Esophagus muscularis mucosa (tissue), 4 donors: ENCODE results near the gene RRM1. TPM values are rescaled to one million over a fixed set of nuclear protein-coding genes. Genes with fewer than 3 reads are reported as not detected.
A peak's percentile ranks its signal among the peaks of the same experiment; 100 is the strongest.

Source experiments
- DNase-seq: peaks from one replicate; pipeline ENCODE4 v3.0.0-alpha.2; 2017; ENCODE audit errors: extremely low spot score
- H3K27ac ChIP-seq, 4 donors: fragments of 200-600 bp; sonication (generic); replicated peaks in 1 of 4; 1 replicate in 3 of 4; 2 replicates in 1 of 4; pipeline ENCODE4 v1.5.1; 2016 to 2019; ENCODE audit warnings: mild to moderate bottlenecking in 1 of 4
- H3K27me3 ChIP-seq, 4 donors: fragments of 200-600 bp; sonication (generic); one replicate each; pipeline versions ENCODE4 v1.5.1 to v1.6.0; 2016 to 2019
- H3K36me3 ChIP-seq, 4 donors: fragments of 200-600 bp; sonication (generic); one replicate each; pipeline ENCODE4 v1.5.1; 2016 to 2019
- H3K4me1 ChIP-seq, 4 donors: fragments of 200-600 bp; sonication (generic); one replicate each; pipeline ENCODE4 v1.5.1; 2016 to 2019
- H3K4me3 ChIP-seq, 4 donors: fragments of 200-600 bp; sonication (generic); 1 replicate in 2 of 4; 2 replicates in 2 of 4; pipeline ENCODE4 v1.5.1; 2016 to 2019; ENCODE audit warnings: mild to moderate bottlenecking in 4 of 4, moderate library complexity in 1 of 4
- H3K9me3 ChIP-seq, 4 donors: fragments of 200-600 bp; sonication (generic); 1 replicate in 3 of 4; 2 replicates in 1 of 4; pipeline ENCODE4 v1.5.1; 2016 to 2019
- CTCF ChIP-seq, 3 experiments: fragments of 200-600 bp in 2 of 3; fragments of 450-650 bp in 1 of 3; sonication (generic) in 2 of 3; IDR thresholded peaks; one replicate each; pipeline ENCODE4 v1.5.1; 2017 to 2019; ENCODE audit warnings: antibody characterized with exemption in 3 of 3, mild to moderate bottlenecking in 2 of 3, moderate library complexity in 1 of 3
- EP300 ChIP-seq: sonication (generic); formaldehyde crosslinking; IDR thresholded peaks from one replicate; pipeline ENCODE4 v1.6.1; 2017; ENCODE audit warnings: antibody characterized with exemption
- POLR2A ChIP-seq: fragments of 450-650 bp; IDR thresholded peaks from one replicate; pipeline ENCODE4 v1.6.1; 2017; ENCODE audit warnings: antibody characterized with exemption, moderate library complexity, mild to moderate bottlenecking, low read depth
- POLR2AphosphoS5 ChIP-seq, 2 donors: sonication (generic); formaldehyde crosslinking; IDR thresholded peaks; one replicate each; pipeline ENCODE4 v1.6.1; 2017; ENCODE audit warnings: antibody characterized with exemption in 2 of 2
- WGBS: methylation state at CpG from one replicate; pipeline ENCODE4 v1.1.5; 2018; 5-methylcytosine and 5-hydroxymethylcytosine counted together
- intact Hi-C: fragments of 100-400 bp; cut with DNase I; formaldehyde crosslinking; loops from one replicate; pipeline ENCODE4 v1.15.1; 2023
- total RNA-seq, 4 donors: library from RNA; depleted of rRNA; stranded (reverse); fragments of >200 nt; gene quantifications; one replicate each; pipeline versions ENCODE4 v1.1.0 to v1.2.1, GENCODE V29; 2016

The RRM1 gene
- total RNA-seq, 4 donors from 2014 or later, result 26.6 to 44.0 (median 41.0) TPM

GRCh38 chr11:4083198-4083597, 11.4 kb upstream of the RRM1 start:
- Histone ChIP-seq H3K4me1 (no peaks in the 10 kb centered on the region), H3K27me3 (no peaks in the 10 kb centered on the region), H3K36me3 (peaks cover 43 to 78% (median 58%) of the 10 kb centered on the region in 4 donors), H3K9me3 (no peaks in the 10 kb centered on the region), H3K27ac (no peak overlapping the region), H3K4me3 (no peak overlapping the region)
- no peak for TF ChIP-seq EP300
- TF ChIP-seq POLR2AphosphoS5 (IDR thresholded peaks at IDR 0.05), result no peak
- no peak for TF ChIP-seq POLR2A
- no peak for TF ChIP-seq CTCF (IDR thresholded peaks at IDR 0.05)
- peak; percentile 53 for DNase-seq
- WGBS, result 88% methylated on average over 9 of the region's 9 CpGs
- intact Hi-C loops, result no loop called here

- WGBS, result 96% methylated on average over 12 of the region's 12 CpGs
- Histone ChIP-seq H3K27me3 (no peaks in the 10 kb centered on the region), H3K9me3 (no peaks in the 10 kb centered on the region), H3K27ac (no peak overlapping the region), H3K4me1 (no peaks in the 10 kb centered on the region), H3K4me3 (no peak overlapping the region), H3K36me3 (peaks cover 50 to 89% (median 62%) of the 10 kb centered on the region in 4 donors)
- no peak for TF ChIP-seq POLR2A
- no peak for TF ChIP-seq POLR2AphosphoS5 (IDR thresholded peaks at IDR 0.05)
- TF ChIP-seq CTCF (IDR thresholded peaks at IDR 0.05), result no peak
- no peak for TF ChIP-seq EP300
- intact Hi-C loops, result no loop called here
- peak; percentile 60 for DNase-seq
Observed at GRCh38 chr11:4084406-4085125, 10.0 kb upstream of the RRM1 start.

GRCh38 chr11:4085575-4085974, 9.0 kb upstream of the RRM1 start:
- H3K4me1 ChIP-seq, result no peaks in the 10 kb centered on the region
- DNase-seq, result no peak
- no peaks in the 10 kb centered on the region for H3K9me3 ChIP-seq
- peaks cover 52 to 96% (median 68%) of the 10 kb centered on the region in 4 donors for H3K36me3 ChIP-seq
- no peaks in the 10 kb centered on the region for H3K27me3 ChIP-seq
- intact Hi-C loops, result no loop called here
- no peak overlapping the region for H3K27ac ChIP-seq
- no peak overlapping the region for H3K4me3 ChIP-seq
- no peak for TF ChIP-seq POLR2AphosphoS5 (IDR thresholded peaks at IDR 0.05)
- TF ChIP-seq POLR2A, result no peak
- TF ChIP-seq CTCF (IDR thresholded peaks at IDR 0.05), result no peak
- TF ChIP-seq EP300, result no peak

GRCh38 chr11:4086575-4087353, 7.8 kb upstream of the RRM1 start:
- Histone ChIP-seq H3K4me3 (no peak overlapping the region), H3K9me3 (no peaks in the 10 kb centered on the region), H3K27ac (no peak overlapping the region), H3K36me3 (peaks cover 52 to 96% (median 71%) of the 10 kb centered on the region in 4 donors), H3K27me3 (no peaks in the 10 kb centered on the region), H3K4me1 (no peaks in the 10 kb centered on the region)
- intact Hi-C loops, result no loop called here
- 86% methylated on average over 8 of the region's 8 CpGs for WGBS
- DNase-seq, result no peak
- TF ChIP-seq EP300 (no peak), CTCF (IDR thresholded peaks at IDR 0.05) (no peak), POLR2AphosphoS5 (IDR thresholded peaks at IDR 0.05) (no peak), POLR2A (no peak)
